AG10803 (cell line): ENCODE measurements around the gene ENOPH1.
A peak's percentile ranks its signal among the peaks of the same experiment; 100 is the strongest.

Experiments
- DNase-seq: peaks from one replicate; pipeline ENCODE4 v3.0.0; 2010; ENCODE audit warnings: low read depth
- H3K4me3 ChIP-seq: 2 replicates; pipeline ENCODE4 v1.5.1; 2011; ENCODE audit warnings: mild to moderate bottlenecking, low read length, control low read depth
- TF ChIP-seq, protein P1 (sequence below): conservative IDR thresholded peaks from 2 replicates; pipeline ENCODE4 v1.5.1; 2011; ENCODE audit warnings: mild to moderate bottlenecking, low read length, control low read depth, inconsistent platforms

Gene ENOPH1

GRCh38 chr4:82428969-82429727 lies 1.2 kb upstream of the ENOPH1 start:
- peak; percentile 88 for DNase-seq
- H3K4me3 ChIP-seq: peak overlapping the region; percentile 96
- TF ChIP-seq, protein P1, sequence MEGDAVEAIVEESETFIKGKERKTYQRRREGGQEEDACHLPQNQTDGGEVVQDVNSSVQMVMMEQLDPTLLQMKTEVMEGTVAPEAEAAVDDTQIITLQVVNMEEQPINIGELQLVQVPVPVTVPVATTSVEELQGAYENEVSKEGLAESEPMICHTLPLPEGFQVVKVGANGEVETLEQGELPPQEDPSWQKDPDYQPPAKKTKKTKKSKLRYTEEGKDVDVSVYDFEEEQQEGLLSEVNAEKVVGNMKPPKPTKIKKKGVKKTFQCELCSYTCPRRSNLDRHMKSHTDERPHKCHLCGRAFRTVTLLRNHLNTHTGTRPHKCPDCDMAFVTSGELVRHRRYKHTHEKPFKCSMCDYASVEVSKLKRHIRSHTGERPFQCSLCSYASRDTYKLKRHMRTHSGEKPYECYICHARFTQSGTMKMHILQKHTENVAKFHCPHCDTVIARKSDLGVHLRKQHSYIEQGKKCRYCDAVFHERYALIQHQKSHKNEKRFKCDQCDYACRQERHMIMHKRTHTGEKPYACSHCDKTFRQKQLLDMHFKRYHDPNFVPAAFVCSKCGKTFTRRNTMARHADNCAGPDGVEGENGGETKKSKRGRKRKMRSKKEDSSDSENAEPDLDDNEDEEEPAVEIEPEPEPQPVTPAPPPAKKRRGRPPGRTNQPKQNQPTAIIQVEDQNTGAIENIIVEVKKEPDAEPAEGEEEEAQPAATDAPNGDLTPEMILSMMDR: peak; percentile 44

DNA sequence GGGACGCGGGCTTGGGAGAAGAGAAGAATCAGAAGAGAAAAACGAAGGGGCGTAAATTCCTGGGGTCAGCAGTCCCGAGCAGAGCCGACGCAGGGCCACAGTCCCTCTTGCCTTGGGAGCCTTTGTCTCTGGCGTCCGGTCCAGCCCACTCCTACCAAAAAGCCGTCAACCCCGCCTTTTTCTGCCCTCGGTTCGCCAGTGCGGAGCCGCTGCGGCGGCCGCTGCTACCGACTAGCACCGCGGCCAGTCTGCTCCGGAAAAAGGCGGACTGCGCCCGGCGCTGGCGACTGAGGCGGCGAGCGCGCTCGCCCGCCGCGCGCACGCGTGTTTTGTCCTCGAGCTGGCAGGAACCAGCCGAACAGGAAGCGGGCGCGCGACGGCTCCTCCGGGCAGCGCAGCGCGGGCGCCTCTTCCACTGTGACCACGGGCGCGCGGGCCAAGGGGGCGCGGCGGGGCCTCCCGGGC lies 630 bp upstream of the ENOPH1 start:
- DNase-seq: no peak
- peak overlapping the region; percentile 93 for H3K4me3 ChIP-seq
- TF ChIP-seq, protein P1: no peak

DNA sequence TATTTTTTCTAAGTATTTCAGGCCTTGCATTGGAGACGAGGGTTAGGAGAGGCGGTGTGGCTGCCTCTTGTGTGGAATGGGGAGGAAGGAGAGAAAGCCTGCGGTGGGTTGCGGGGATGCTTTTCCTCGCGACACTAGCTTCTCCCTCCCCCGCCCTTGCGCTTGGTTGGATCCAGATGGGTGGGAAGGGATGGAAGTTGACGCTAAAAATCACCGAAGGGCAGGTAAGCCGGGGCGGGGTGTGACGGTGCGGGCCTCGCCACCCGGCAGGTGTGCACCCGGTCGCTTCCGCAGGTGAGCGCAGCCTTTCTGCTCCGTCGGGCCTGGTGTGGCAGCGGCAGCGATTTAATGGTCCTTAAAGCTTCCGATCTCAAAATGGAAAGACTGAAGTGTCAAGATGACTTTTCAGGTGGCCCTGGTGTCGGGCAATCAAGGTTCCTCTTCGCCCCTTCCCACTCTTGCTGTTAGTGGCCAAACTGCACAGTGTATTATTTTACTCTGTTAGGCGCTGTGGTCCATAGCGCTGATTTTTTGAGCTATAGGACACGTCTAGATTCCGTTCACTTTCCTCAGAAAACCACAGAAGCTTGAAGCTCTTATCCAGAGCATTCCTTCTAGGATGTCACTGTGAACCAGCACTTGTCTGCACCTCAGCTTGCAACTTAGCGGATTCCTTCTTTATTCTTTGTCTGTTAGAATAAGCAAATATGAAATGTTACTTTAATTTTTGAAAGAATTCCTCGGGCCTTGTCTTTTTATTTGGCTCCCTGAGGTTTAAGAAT lies 765 bp downstream of the ENOPH1 start:
- H3K4me3 ChIP-seq: peak overlapping the region; percentile 93
- DNase-seq: peak; percentile 40
- TF ChIP-seq, protein P1: no peak

DNA sequence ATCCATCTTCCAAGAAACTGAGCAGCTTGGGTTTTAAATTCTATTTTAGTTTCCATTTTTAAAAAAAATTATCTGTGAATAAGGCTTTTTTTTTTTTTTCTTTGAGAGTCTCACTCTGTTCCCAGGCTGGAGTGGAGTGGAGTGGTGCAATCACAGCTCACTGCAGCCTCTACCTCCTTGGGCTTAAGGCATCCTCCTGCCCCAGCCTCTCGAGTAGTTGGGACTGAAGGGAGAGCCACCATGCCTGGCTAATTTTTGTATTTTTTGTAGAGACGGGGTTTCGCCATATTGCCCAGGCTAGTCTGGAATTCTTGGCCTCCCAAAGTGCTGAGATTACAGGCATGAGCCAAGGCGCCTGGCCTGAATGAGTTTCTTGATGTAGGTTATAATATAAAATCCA lies 1.4 kb downstream of the ENOPH1 start:
- TF ChIP-seq, protein P1: no peak
- peak overlapping the region; percentile 93 for H3K4me3 ChIP-seq
- no peak for DNase-seq

- TF ChIP-seq, protein P1: no peak
- H3K4me3 ChIP-seq: no peak overlapping the region
- no peak for DNase-seq
These were observed 2.2 kb downstream of the ENOPH1 start for GRCh38 chr4:82432596-82432995.

GRCh38 chr4:82433791-82434190 lies 3.4 kb downstream of the ENOPH1 start:
- H3K4me3 ChIP-seq: no peak overlapping the region
- no peak for DNase-seq
- TF ChIP-seq, protein P1: no peak
